HG03196 (cell line): Measurements from ENCODE around the gene PKHD1.
"Not testable (repeated sequence)": the region's sequence is repeated elsewhere in the genome, so short reads cannot be mapped to it uniquely, and the experiment has no call there.

Experiments used
- ATAC-seq: cut with Tn5 transposase; IDR thresholded peaks from one replicate; pipeline ENCODE4 v1.9.1; 2021; ENCODE audit not compliant: unreplicated experiment

Gene PKHD1

DNA sequence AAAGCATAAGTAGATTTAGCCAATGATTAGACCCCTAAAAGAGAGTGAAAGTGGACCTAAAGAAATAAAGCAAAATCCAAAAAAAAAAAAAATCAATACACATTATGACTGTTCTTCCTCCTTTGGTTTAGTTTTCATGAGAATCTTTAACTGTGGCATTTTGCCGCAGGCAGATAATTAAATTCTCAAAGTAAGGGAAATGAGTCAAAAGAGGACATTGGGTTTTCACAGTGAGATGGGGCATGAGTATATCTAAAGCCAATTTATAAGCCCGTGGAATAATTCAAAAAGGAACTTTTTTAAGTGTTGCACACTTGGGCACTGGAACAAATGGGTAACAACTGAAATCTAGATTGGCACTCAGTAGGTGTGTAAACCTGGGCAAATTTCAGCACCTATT lies 230.3 kb downstream of the PKHD1 start:
- no peak for ATAC-seq

- no peak for ATAC-seq
Observed at GRCh38 chr6:51856508-51856907, 230.9 kb downstream of the PKHD1 start.

DNA sequence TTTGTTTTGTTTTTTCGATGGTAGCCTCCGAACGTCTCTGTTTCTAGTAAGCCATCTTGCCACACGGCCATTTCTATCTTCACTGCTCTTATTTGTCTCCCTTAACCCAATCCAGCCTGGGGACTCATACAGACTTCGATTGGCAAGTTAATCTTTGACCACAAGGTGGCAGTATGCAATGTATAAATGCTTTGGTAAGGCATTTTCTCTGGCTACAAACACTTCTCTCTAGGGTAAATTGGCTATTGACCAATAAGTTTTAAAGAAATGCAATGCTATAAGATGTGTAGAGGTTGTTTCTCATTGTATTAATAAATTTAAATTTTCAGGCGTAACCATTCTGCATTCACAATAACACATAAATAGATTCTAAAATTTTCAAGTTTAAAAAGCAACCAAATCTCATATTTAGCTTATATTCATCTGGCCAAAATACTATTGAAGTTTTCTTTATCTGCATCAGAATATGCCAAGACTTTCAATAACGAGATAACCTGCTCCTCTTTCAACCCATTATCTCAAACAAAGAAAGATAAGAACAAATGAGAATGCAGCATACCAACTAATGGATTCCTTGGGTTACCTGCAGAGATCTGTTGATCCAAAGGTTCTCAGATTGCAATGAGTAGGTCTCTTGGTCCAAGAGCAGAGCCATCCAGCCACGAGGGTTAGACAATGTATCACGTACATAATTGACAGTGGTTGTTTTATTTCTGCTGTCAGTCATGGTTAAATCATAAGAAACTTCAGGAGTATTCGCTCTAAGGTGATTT lies 231.9 kb downstream of the PKHD1 start:
- no peak for ATAC-seq

DNA sequence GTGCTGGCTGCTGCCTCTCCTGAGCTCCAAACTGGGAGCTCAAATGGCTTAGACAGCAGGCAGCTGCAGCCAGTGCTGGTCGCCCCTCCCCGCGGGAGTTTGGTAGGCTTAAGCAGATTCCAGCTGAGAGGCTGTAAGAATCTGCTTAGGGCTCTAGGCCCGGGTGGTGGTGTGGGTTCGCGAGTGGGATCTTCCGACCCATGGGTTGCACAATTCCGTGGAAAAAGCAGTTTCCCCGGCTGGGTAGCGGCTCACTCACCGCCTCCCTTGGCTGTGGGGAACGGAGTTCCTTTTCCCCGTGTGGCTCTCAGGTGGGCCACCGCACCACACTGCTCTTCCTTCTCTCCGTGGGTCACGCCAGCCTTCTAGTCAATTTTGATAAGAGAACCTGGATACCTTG lies 232.5 kb downstream of the PKHD1 start:
- ATAC-seq, result no peak

- no peak for ATAC-seq
Observed at GRCh38 chr6:51854347-51854746, 233.1 kb downstream of the PKHD1 start.

- ATAC-seq, result not testable (repeated sequence)
Observed at GRCh38 chr6:51853109-51853508, 234.3 kb downstream of the PKHD1 start.

- no peak for ATAC-seq
Observed at GRCh38 chr6:51846531-51846930, 240.9 kb downstream of the PKHD1 start.

DNA sequence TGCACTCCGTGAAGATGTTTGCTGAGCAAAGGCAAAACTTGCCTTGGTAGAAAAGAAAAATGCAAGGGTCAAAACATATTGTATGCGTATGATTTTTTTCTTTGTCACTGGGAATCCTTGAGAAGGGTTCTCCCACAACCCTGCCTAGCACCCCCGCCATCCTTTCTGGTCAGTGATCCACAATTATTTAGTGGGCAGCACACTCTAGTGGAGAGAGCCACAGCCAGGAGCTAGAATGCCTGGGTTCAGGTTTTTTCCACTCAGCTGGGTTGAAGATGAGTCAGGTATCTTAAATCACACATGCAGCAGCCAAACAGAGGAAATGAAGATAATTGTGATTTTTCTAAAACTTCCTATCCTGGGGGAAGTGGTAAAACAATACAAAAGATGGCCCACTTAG lies 243.1 kb downstream of the PKHD1 start:
- ATAC-seq, result no peak

DNA sequence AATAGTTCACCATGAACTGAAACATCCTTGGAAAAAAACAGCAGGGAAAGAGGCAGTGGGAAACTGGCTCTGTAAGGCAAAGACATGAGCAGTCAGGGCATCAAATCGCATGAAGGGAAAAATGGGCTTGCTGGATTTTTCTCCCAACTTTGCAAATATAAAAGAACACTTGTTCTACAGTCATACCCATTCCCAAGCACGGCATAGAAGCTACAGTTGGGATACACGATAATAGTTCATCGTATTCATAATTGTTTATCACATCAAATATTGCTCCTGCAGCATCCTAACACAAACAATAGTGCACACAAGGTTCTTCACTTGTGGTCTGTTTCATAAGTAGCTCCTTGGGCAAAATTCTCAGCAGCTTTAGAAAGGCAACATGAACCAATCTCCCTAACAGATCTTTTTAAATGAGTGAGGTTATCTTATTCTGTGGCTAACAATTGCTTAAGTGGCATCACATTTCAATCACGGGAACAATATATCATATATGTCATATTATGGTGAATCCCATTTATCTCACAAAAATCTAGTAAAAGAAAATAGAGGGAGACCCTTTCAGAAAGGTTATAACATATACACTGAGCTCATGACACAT lies 243.9 kb downstream of the PKHD1 start:
- no peak for ATAC-seq

DNA sequence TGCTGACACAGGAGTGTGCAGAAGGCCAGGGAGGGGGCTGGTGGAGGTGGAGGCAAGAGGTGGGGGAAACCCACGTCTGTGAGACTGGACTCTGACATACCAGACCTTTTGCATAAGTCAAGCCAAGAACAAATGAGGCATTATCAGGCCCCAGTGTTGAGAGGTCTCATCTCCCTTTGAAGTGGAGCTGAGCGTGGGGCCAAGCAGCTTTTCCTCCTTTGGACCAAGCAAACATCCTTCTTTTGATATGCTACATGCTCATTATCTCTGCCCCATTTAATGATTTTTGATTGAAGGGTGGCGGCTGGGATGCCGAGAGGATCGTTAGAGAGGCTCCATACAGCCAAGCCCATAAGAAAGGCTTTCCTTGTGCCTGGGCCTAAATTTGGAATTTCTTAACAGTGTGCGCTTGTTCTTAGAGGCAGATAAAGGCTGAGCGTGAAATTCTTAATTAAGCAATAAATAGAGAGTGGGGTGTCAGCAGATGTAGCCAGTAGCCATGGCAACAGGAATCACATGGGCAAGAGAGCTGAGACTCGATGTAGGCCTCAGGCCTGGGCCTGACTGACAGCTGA lies 244.5 kb downstream of the PKHD1 start:
- no peak for ATAC-seq

GRCh38 chr6:51842061-51842803 lies 245.2 kb downstream of the PKHD1 start:
- no peak for ATAC-seq

GRCh38 chr6:51841626-51842025 lies 245.8 kb downstream of the PKHD1 start:
- ATAC-seq, result no peak

- no peak for ATAC-seq
Observed at GRCh38 chr6:51839726-51840374, 247.6 kb downstream of the PKHD1 start.

GRCh38 chr6:51830666-51831065 lies 256.7 kb downstream of the PKHD1 start:
- ATAC-seq, result no peak

DNA sequence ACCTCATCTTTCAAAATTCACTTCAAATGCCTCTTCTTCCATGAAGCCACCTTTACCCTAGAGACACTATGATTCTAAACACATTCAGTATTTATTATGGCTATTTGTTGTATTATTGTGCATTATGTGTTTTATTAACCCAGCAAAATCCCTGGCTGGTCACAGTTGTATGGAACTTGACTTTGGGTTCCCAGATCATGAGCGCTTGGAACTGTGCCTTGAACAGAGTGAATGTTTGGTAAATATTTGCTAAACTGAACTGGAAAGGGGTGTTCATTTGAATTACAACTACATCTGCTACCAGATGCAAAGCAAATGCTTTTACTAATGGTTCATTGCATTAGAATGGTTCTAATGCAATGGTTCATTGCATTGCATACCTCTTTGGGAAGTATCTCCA lies 259.8 kb downstream of the PKHD1 start:
- no peak for ATAC-seq

- ATAC-seq, result no peak
Observed at GRCh38 chr6:51824940-51825339, 262.5 kb downstream of the PKHD1 start.

DNA sequence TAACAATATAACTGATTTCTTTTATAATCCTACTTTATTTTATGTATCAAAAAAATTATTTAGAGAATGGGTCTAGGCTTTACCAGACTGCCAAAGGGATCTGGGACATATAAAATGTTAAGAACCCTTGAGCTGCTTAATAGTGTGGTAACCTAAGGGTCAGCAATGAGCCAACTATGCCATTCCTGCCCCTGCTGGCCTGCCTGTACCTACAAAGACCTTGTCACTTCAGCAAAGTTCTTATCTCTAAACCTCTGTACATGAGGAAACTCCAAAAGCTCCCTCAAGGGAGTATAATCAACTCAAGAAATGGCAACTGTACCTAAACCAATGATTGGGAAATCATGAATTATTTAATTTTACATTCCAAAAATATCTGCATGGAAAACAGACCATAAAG lies 266.9 kb downstream of the PKHD1 start:
- no peak for ATAC-seq

- ATAC-seq, result no peak
Observed at GRCh38 chr6:51818520-51819022, 268.8 kb downstream of the PKHD1 start.

GRCh38 chr6:51817832-51818231 lies 269.6 kb downstream of the PKHD1 start:
- no peak for ATAC-seq

DNA sequence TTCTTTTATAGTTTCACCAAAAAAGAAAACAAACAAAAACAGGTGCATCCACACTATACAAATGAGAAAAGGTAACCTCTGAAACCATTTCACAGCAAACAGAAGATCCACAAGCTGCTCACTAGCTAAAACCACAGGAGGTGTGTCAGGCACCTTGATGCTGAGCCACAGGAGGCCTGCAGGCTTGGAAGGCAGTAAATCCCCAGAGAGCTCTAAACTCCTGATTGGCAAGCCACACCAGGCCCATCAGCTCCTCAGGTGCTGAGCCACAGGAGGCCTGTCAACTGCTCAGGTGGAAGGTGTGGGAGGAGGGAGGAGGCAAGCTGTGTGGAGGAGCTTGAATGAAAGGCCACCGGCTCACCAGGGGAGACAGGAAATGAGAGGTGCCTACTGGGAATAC lies 273.0 kb downstream of the PKHD1 start:
- no peak for ATAC-seq

DNA sequence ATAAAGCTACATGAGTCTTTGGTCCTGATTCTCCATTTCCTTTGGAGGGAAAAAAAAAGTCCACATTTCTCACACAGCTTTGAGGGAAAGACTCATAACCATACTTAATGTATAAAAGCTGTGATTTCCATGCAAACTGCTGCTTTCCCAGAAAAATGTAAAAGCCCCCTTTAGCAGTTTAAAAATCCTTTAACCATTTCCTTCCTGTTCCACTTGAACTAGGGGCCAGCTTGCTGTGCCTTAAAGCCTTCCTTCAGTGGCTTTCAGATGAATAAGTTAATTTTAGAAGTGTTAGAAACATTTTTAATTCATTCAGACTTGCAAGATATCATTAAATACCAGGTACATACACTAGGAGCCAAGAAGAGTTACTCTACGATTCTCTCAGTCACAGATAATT lies 273.5 kb downstream of the PKHD1 start:
- no peak for ATAC-seq
